Activated CD4-positive, alpha-beta T cell treated with anti-CD3 and anti-CD28 coated beads, Interleukin-2, amount 50 U/mL, for 48 hours (primary cell): ENCODE measurements around the gene LRP10.
"Not testable (repeated sequence)": the region's sequence is repeated elsewhere in the genome, so short reads cannot be mapped to it uniquely, and the experiment has no call there.

Experiments
- DNase-seq, 2 experiments: peaks; one replicate each; pipeline ENCODE4 v3.0.0-alpha.2; 2020

LRP10 gene, protein sequence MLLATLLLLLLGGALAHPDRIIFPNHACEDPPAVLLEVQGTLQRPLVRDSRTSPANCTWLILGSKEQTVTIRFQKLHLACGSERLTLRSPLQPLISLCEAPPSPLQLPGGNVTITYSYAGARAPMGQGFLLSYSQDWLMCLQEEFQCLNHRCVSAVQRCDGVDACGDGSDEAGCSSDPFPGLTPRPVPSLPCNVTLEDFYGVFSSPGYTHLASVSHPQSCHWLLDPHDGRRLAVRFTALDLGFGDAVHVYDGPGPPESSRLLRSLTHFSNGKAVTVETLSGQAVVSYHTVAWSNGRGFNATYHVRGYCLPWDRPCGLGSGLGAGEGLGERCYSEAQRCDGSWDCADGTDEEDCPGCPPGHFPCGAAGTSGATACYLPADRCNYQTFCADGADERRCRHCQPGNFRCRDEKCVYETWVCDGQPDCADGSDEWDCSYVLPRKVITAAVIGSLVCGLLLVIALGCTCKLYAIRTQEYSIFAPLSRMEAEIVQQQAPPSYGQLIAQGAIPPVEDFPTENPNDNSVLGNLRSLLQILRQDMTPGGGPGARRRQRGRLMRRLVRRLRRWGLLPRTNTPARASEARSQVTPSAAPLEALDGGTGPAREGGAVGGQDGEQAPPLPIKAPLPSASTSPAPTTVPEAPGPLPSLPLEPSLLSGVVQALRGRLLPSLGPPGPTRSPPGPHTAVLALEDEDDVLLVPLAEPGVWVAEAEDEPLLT

DNA sequence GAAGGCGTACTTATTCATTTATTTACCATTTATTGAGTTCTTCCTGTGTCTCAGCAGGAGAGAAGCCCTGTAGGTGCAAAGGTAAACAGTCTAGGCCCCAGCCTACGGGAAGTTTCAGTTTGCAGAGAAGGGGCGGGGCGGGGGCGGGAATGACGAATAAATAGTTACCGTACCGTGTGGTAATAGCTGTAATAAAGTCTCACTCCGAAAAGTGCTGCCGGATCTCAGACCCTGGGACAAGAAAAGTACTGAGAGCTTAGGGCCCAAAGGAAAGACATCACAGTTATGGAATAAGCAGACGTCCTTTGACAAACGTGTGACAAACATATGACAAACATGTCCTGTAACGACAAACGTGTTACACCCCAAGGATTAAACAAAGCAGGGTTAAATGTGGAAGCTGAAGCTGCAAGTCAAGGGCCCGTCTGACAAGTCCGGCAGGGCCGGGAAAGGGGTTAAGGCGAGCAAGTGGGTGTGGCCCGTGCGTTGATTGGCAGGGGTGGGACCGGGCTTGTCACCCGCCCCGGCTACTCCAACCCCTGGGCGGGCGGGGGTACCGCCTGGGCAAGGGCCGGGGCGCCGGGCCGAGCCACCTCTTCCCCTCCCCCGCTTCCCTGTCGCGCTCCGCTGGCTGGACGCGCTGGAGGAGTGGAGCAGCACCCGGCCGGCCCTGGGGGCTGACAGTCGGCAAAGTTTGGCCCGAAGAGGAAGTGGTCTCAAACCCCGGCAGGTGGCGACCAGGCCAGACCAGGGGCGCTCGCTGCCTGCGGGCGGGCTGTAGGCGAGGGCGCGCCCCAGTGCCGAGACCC, at the start of gene LRP10:
Gene LRP10, plus strand, starts transcription at position 517 of the 809 bp plus-strand sequence. CDS start 564 bp downstream, outside the sequence.
- DNase-seq: peak; percentile 86 to 89

DNA sequence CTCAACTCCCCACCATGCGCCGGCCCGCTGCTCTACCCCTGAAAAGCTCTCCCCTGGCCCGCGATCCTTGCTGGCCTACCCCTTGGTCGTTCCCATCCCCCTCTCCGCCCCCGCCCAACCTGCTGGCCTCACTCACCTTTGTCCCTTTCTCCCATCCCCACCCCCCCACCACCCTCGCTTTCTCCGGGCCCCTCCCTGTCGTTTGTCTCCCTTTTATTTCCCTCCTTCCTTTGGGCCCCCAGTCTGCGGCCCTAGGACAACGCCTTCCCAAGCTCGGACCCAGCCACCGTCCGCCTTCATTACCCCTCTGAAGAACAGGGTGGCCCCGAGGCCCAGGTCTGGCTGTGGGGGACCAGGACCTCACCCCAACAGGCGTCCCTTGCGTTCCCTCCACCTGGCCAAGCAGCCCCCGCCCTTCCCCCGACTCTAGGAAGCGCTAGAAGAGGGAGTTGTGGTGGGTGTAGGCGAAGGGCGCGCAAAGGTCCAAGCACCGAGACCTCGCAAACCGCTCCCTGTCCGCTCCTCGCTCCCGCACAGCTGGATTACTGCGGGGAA, 49.4 kb upstream of the LRP10 start:
- DNase-seq: no peak

DNA sequence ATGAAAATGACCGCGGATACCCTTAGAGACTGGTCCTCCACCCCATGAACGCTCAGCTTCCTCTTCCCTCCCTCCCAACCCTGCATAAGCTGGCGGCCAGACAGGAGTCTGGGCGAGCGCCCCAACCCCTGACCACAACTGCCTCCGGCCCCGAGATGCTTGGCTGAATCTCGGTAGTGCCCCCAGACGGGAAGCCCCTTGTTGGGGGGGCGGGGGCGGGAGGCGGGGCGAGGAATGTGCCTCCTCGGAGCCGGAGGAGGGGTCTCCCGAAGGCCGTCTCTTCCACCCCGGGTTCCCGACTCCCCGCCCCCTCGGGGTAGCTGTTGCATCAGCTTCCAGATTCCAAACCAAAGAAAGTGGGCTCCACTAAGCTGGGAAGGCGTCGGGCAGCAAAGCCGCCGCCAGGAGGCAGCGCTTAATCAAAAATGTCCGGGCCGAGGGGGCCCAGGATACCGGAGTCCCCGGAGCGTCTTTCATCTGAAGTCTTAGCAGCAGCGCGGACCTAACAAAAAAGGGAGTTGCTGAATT, 48.9 kb upstream of the LRP10 start:
- peak; percentile 67 to 75 for DNase-seq

DNA sequence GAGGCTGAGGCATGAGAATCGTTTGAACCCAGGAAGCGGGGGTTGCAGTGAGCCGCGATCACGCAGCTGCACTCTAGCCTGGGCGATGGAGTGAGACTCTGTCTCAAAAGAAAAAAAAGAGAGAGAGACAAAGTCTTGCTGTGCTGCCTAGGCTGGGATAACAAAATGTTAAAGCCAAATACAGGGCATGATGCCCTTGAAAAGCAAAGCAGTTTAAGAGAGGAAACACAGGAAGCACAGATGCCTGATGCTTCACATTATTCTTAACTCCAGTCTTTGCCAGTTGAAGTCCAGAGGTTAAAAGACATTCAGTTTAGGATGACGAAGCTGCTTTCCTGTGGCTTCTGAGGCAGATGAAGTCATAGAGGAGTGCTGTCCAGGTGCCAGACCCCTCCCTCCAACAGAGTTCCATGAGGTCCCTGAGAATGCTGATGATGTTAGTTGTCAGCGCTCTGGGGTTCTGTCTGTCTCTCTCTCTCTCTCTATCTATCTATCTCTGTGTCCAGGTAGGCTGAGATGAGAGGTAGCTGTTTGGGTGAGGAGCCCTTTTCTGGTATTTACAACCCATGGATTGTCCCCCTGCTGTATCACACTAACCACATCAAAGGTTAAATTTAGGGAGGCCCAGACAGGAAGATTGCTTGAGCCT, 46.7 kb upstream of the LRP10 start:
- no peak for DNase-seq

DNA sequence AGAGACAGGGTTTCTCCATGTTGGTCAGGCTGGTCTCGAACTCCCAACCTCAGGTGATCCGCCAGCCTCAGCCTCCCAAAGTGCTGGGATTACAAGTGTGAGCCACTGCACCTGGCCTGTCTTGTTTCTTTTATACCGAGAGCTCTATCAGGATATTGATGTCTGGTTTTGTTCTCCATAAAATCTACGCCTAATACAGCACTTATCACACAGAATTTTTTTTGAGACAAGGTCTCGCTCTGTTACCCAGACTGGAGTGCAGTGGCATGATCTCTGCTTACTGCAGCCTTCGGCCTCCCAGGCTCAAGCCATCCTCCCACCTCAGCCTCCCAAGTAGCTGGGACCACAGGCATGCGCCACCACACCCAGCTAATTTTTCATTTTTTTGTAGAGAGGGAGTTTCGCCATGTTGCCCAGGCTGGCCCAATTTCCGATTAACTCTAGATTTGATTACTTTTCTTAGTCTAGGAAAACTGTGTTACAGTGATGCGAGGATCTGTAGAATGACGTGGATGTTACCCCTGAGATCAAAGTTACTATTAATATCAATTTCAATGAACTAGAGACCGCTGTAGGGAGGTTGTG, 42.4 kb upstream of the LRP10 start:
- not testable (repeated sequence) for DNase-seq

DNA sequence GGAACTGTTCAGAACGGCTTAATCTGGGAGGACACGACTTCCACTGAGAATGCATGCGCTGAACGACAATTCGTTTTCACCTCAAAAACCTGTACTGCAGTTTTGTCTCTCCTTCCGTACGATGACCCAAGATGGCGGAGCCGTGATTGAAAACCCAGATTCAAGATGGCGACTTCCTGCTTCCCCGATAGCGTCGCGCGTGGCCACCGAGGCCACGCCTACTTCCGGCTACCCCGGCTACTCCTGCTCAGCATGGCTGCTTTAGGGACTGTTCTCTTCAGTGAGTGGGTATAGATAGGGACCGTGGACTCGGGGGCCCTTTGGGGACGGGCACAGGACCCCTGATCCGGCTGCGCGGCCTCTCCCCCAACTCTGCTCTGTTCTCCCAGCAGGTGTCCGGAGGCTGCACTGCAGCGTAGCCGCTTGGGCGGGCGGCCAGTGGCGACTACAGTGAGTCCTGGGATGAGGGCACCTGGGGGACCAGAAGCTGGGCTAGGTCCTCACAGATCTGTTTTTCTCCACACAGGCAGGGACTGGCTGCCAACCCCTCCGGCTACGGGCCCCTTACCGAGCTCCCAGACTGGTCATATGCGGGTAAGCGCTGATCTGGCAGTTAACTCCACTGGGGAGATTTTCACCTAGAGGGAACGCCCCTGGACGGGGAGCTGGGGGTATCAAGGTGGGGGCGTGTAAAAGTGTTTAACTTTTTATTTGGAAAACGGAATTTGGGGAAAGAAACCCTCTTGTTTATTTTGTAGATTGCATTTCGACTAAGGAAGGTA, 41.7 kb upstream of the LRP10 start, which contains the start of gene MRPL52:
Gene MRPL52, plus strand, starts transcription at position 227 of the 782 bp plus-strand sequence. Its CDS starts 26 bp downstream, at position 253.
- peak; percentile 90 to 92 for DNase-seq

DNA sequence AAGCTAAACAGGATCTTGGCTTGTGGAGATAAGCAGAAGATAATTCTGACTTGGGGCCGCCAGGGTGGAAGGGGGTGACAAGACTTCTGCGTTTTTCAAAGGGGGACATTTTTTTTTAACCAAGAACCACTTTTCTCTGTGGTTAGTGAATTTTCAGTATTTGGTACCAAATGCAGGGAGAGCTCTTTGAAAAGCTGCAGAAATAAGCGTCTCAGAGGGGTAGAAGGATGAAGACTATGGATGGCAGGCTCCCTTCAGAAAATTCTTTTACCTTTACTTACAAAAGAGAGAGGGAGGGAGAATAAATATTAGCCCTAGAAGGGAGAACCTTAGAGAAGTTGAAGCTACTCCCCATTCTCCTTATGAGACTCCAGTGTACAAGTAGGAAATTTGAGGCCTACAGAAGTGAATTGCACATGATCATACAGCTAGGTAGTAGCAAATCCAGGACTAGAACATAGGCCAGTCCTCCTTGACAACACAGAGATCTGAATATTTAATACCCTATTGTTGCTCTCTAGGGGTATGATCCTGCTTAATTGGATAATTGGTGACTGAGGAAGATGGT, 41.0 kb upstream of the LRP10 start:
- DNase-seq: no peak

DNA sequence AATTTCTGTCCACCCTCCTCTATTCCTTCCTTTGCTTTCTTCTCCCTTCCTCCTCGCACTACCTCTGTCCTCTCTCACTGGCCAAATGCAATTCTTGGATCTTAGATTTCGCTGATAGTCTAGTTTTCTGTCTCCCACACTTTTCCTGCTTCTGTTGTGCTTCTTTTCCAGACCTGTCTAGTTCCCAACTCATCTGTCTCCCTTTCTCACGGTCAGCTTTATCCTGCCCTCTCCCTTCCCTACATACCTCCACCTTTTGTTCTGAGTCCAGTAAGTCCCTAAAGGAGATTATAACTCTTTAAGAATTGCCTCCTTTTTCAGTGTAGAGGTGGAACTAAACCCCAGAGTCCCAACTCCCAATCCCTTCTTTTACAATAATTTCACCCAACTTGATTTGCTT, 36.0 kb upstream of the LRP10 start:
- no peak for DNase-seq

DNA sequence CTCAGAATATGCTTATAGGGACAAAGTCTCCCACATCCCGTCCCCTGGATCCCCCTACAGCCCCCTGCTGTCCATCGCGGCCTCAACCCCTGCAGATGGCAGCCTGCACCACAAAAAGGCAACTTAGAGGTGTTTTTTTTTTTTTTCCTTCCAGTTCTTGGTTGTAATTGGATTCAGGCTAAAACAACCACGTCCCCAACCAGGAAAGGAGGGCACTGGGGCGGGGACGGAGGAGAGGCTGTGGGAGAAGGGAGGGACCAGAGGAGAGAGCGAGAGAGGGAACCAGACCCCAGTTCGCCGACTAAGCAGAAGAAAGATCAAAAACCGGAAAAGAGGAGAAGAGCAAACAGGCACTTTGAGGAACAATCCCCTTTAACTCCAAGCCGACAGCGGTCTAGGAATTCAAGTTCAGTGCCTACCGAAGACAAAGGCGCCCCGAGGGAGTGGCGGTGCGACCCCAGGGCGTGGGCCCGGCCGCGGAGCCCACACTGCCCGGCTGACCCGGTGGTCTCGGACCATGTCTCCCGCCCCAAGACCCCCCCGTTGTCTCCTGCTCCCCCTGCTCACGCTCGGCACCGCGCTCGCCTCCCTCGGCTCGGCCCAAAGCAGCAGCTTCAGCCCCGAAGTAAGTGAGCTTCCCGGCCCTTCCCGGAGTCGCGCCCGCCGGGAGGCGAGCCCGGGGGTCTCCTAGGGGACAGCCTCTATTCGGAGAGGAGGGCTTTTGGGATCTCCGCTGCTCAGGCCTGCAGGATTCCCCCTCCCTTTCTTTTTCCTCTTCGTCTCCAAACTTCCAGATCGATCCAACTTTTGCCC, 35.0 kb upstream of the LRP10 start, which contains the start of gene MMP14:
Gene MMP14, plus strand, starts transcription at position 285 of the 813 bp plus-strand sequence. Its CDS starts 233 bp downstream, at position 518.
- DNase-seq: no peak

DNA sequence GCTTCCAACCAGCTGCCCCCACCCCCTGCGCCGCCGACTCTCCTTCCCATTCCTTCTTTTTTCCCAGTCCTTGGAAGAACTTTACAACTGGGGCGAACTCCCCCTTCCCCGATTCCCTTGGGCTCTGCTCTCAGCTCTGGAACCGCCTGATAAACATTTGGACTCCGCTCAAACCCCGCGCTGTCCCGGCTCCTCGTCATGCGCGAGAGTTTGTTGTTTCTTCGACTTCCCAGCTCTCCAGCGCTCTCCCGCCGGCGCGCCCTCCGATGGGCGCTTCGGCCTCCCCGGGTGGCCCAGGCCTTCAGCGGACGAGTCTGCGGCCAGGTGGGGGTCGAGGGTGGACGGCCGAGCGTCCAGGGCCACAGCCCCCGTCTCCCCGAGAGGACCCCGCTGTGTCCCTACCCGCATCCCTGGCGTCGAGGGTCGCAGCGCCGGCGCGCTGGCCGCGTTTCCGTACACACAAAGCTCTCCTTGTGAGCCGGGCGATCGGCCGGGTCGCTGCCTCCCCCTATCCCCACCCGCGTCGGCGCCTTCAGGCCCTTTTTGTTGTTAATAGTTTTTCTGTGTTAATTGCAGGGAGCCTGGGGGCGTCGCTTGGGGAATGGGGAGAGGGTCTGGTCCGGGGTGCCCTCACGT, 34.3 kb upstream of the LRP10 start:
- peak; percentile 24 to 25 for DNase-seq

DNA sequence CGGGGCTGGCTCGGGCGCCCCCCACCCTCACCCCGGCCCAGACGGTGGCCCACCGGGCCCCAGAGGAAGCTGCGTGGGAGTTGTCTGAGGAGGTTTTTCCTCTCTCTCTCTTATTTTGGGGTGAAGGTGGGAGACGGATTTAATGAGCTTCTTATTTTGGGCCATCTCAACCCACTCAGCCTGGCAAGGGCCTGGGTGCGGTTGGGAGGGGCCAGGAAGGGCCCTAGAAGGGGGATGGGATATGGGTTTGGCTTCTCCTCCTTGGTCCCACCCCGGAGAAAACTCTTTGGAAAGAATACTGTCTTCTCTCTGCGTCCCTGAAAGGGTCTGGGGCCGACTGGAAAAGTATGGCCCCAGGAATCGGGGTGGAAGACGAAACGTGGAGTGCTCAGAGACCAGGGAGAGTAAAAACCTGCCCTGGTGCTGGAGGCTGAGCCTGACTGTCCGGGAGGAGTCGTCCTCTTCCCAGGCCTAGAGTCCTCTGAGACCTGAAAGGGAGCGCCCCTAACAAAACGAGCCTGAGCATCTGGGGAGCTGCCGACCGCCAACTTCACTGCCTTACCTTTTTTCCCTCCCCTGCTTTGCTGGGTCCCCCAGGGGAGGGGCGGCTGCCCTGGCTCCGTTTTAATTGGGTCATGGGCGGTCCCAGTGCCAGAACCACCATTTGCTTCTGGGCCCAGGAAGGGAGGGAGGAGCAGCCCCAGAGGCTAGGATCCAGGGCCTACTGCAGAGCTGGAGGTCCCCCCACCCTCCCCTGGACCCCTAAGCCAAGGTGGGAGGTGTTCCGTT, 33.6 kb upstream of the LRP10 start:
- DNase-seq: no peak

DNA sequence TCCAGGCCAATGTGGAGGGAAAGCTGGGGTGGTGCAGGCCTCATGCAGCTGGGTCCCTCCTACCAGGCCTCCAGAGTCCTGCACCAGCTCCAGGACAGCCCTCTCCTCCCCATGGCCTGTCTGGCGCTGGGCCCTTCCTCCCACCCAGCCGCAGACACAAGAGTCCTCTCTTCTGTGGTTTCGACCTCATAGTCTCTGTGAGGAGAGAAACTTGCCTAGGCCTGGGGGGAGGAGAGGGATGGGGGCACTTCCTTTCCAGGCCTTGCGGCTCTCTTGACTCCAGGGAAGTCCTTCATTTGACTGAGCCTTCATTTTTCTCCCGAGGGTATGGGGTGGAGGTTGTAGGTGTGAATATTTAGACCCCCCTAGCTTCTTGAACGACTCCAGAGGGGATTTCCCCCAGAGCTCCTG, 32.9 kb upstream of the LRP10 start:
- no peak for DNase-seq

DNA sequence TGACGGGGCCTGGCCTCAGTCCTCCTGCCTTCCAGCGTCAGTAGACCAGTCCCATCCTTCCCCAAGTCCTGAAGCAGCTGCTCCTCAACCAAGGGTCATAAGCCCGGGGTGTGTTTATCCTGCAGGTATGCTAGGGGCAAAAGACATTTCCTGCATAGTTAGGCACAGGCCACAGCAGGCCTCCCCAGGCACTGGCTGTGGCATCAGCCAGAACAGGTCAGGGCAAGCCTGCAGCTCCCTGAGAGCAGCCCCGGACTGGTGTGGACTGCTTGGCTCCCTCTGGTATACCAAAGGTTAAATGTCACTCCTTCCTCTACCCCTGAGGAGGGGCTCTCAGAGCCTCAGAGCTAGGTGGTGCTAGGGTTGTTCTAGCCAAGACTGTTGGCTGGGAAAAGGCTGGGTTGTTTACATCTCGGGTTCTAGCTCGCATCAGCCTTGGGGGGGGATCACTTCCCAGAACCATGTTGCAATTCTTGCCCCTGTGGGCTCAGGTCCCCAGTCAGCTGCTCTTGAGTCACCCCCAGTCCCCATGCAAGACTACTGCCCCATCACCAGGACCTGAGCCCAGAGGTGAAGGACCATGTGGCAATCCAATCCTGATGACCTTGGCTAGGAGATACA, 32.3 kb upstream of the LRP10 start:
- DNase-seq: no peak

DNA sequence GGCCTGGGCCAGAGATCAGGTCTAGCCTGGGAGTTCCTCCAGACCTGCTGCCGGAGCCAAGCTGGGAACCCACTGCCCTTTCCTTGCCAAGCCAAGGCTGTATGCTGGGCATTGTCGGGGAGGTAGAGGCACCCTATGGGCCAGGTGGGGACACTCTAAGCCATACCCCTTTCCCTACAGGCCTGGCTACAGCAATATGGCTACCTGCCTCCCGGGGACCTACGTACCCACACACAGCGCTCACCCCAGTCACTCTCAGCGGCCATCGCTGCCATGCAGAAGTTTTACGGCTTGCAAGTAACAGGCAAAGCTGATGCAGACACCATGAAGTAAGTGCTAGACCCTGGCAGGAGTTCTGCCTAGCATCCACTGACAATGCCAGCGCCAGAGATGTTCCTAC, 30.2 kb upstream of the LRP10 start:
- no peak for DNase-seq

DNA sequence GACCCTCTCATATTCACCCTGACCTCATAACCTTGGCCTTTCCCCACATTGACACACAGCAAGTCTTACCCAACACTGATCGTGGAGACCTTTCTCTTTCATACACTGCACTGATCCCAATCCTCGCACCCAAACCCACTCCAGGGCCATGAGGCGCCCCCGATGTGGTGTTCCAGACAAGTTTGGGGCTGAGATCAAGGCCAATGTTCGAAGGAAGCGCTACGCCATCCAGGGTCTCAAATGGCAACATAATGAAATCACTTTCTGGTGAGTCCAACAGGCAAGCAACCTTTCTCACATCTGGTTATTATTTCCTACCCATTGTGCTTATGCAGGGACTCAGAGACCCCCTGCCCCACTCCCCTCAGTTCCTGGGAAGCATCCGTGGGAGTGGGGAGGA, 29.8 kb upstream of the LRP10 start:
- no peak for DNase-seq

DNA sequence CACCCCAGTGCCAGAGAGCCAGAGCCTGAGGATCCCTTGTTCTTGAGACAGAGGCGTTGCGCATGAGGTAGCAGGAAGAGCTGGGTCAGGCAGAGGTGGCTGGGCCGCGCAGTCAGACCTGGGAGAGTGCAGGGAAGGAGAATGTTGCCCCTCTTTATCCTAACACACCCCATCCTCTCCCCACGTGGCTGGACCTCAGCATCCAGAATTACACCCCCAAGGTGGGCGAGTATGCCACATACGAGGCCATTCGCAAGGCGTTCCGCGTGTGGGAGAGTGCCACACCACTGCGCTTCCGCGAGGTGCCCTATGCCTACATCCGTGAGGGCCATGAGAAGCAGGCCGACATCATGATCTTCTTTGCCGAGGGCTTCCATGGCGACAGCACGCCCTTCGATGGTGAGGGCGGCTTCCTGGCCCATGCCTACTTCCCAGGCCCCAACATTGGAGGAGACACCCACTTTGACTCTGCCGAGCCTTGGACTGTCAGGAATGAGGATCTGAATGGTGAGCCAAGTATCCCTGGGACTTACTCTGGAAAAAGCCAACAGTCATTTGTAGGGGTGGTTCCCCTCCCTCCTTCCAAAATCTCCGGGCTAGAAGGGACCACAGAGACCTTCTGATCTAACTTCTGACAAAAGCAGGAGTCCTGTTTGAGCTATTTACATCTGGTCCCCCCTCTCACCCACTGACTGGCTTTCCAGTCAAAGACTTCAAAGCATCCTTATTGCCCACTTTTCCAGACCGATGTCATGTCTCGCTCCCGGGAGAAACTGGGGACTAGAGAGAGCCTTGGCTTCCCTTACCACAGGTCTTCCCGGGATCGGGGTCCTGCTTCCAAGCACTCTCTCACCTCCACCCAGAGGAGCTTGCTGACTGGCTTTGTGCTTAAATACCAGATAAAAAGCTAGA, 29.1 kb upstream of the LRP10 start:
- no peak for DNase-seq
